PC-3 (cell line): Measurements from ENCODE around the gene THSD7A. TPM values are rescaled to one million over a fixed set of nuclear protein-coding genes. Genes with fewer than 3 reads are reported as not detected.

ENCODE experiments used
- ATAC-seq: fragments of 200-7000 bp; cut with Tn5 transposase; 2 replicates; pipeline ENCODE4 v1.9.1; 2020; ENCODE audit warnings: mild to moderate bottlenecking, moderate library complexity
- BruUV-seq: library from RNA; stranded (reverse); fragments of 400-500 nt; replicated peaks from 2 replicates; lab custom pipeline; 2021; lab: Mats Ljungman, UMichigan
- CTCF ChIA-PET: fragments of 300-600 bp; sonication (Branson Sonifier 250); formaldehyde crosslinking; loops from one replicate; lab custom pipeline; 2022; ENCODE audit warnings: antibody characterized with exemption; lab: Charles Lee
- POLR2A ChIA-PET: fragments of 300-600 bp; sonication (Branson Sonifier 250); formaldehyde crosslinking; loops from one replicate; lab custom pipeline; 2022; ENCODE audit warnings: antibody characterized with exemption; ENCODE audit not compliant: unreplicated experiment; lab: Charles Lee
- DNase-seq: peaks from one replicate; pipeline ENCODE4 v3.0.0-alpha.2; 2015
- H2AFZ ChIP-seq: fragments of 300-600 bp; sonication (generic); 2 replicates; pipeline ENCODE4 v1.6.0; 2016; ENCODE audit warnings: antibody characterized with exemption, low read length
- H3F3A ChIP-seq: fragments of 300-600 bp; sonication (generic); one replicate; pipeline ENCODE4 v1.6.0; 2017; ENCODE audit warnings: antibody characterized with exemption, low read length, control low read depth, mild to moderate bottlenecking; ENCODE audit not compliant: unreplicated experiment
- H3K27ac ChIP-seq: fragments of 300-600 bp; sonication (generic); 2 replicates; pipeline ENCODE4 v1.5.1; 2016; ENCODE audit warnings: mild to moderate bottlenecking, low read length
- H3K27me3 ChIP-seq: fragments of 300-600 bp; sonication (generic); 2 replicates; pipeline ENCODE4 v1.6.1; 2016; ENCODE audit warnings: low read length, mixed read lengths
- H3K36me3 ChIP-seq: fragments of 300-600 bp; sonication (generic); 2 replicates; pipeline ENCODE4 v1.6.1; 2016; ENCODE audit warnings: low read depth, mixed run types, low read length, mixed read lengths
- H3K4me1 ChIP-seq: fragments of 300-600 bp; sonication (generic); 2 replicates; pipeline ENCODE4 v1.5.1; 2016; ENCODE audit warnings: low read length; ENCODE audit not compliant: insufficient read depth
- H3K4me2 ChIP-seq: fragments of 300-600 bp; sonication (generic); 2 replicates; pipeline ENCODE4 v1.6.0; 2016; ENCODE audit warnings: low read length
- H3K4me3 ChIP-seq: fragments of 300-600 bp; sonication (generic); 2 replicates; pipeline ENCODE4 v1.5.1; 2016; ENCODE audit warnings: mild to moderate bottlenecking, low read length, mixed read lengths
- H3K79me2 ChIP-seq: fragments of 300-600 bp; sonication (generic); 2 replicates; pipeline ENCODE4 v1.6.1; 2017; ENCODE audit warnings: low read length, mixed read lengths
- H3K9ac ChIP-seq: fragments of 300-600 bp; sonication (generic); 2 replicates; pipeline ENCODE4 v1.6.0; 2016; ENCODE audit warnings: mild to moderate bottlenecking, low read length
- H3K9me2 ChIP-seq: fragments of 300-600 bp; sonication (generic); replicated peaks from 2 replicates; pipeline ENCODE4 v1.6.1; 2016; ENCODE audit warnings: mixed run types, low read length, mixed read lengths
- H3K9me3 ChIP-seq: fragments of 300-600 bp; sonication (generic); 2 replicates; pipeline ENCODE4 v1.6.1; 2016; ENCODE audit warnings: low read length, mixed read lengths
- H4K20me1 ChIP-seq: fragments of 300-600 bp; sonication (generic); 2 replicates; pipeline ENCODE4 v1.6.1; 2016; ENCODE audit warnings: low read length, mixed read lengths
- CTCF ChIP-seq: fragments of 300-600 bp; sonication (generic); conservative IDR thresholded peaks from 2 replicates; pipeline ENCODE4 v1.5.1; 2017; ENCODE audit warnings: antibody characterized with exemption, low read depth, mild to moderate bottlenecking, low read length
- EZH2 ChIP-seq: fragments of 300-600 bp; sonication (generic); IDR thresholded peaks from one replicate; pipeline ENCODE4 v1.6.1; 2017; ENCODE audit warnings: antibody characterized with exemption, mild to moderate bottlenecking, low read length; ENCODE audit not compliant: unreplicated experiment
- EZH2phosphoT487 ChIP-seq: fragments of 300-600 bp; sonication (generic); IDR thresholded peaks from 2 replicates; pipeline ENCODE4 v1.6.1; 2018; ENCODE audit warnings: mild to moderate bottlenecking, antibody characterized with exemption, low read length, borderline replicate concordance
- intact Hi-C: fragments of 100-400 bp; cut with micrococcal nuclease; formaldehyde crosslinking; loops from 2 replicates; pipeline ENCODE4 v1.9.0; 2023
- total RNA-seq: library from RNA; depleted of rRNA; stranded (reverse); fragments of >200 nt; gene quantifications from 2 replicates; pipeline ENCODE4 v1.2.3, GENCODE V29; 2014

THSD7A gene
- total RNA-seq, 1 experiment from 2014 or later: 0.04 TPM

GRCh38 chr7:11846361-11846955 is 14.5 kb upstream of the THSD7A start:
- CTCF ChIA-PET: no interaction called here
- Histone ChIP-seq H3K9me2 (no peaks in the 10 kb centered on the region), H3K9me3 (no peaks in the 10 kb centered on the region), H2AFZ (no peak overlapping the region), H3K4me1 (no peaks in the 10 kb centered on the region), H3K79me2 (no peaks in the 10 kb centered on the region), H3K9ac (no peak overlapping the region), H3F3A (no peaks in the 10 kb centered on the region), H3K27ac (no peak overlapping the region), H3K4me2 (no peak overlapping the region), H3K4me3 (no peak overlapping the region), H3K36me3 (no peaks in the 10 kb centered on the region), H3K27me3 (no peaks in the 10 kb centered on the region), H4K20me1 (no peaks in the 10 kb centered on the region)
- intact Hi-C loops: no loop called here
- ATAC-seq (no peak), DNase-seq (no peak)
- TF ChIP-seq EZH2: no peak
- no peak for TF ChIP-seq EZH2phosphoT487
- TF ChIP-seq CTCF: no peak
- no TSS peak for BruUV-seq
- POLR2A ChIA-PET: no interaction called here

GRCh38 chr7:11843113-11843765 is 11.2 kb upstream of the THSD7A start:
- intact Hi-C loops: no loop called here
- no peak overlapping the region for H3K4me2 ChIP-seq
- H3K4me1 ChIP-seq: no peaks in the 10 kb centered on the region
- ATAC-seq (no peak), DNase-seq (no peak)
- H3K27ac ChIP-seq: no peak overlapping the region
- no peaks in the 10 kb centered on the region for H3K36me3 ChIP-seq
- H2AFZ ChIP-seq: no peak overlapping the region
- CTCF ChIA-PET: no interaction called here
- no peaks in the 10 kb centered on the region for H3F3A ChIP-seq
- no peak overlapping the region for H3K4me3 ChIP-seq
- H3K9me2 ChIP-seq: no peaks in the 10 kb centered on the region
- TF ChIP-seq EZH2: no peak
- no peak for TF ChIP-seq EZH2phosphoT487
- TF ChIP-seq CTCF: no peak
- H3K79me2 ChIP-seq: no peaks in the 10 kb centered on the region
- no TSS peak for BruUV-seq
- POLR2A ChIA-PET: no interaction called here
- H3K9ac ChIP-seq: no peak overlapping the region
- H3K27me3 ChIP-seq: no peaks in the 10 kb centered on the region
- no peaks in the 10 kb centered on the region for H3K9me3 ChIP-seq
- no peaks in the 10 kb centered on the region for H4K20me1 ChIP-seq

GRCh38 chr7:11841657-11842056 is 9.7 kb upstream of the THSD7A start:
- POLR2A ChIA-PET: no interaction called here
- no peaks in the 10 kb centered on the region for H3K27me3 ChIP-seq
- TF ChIP-seq CTCF (no peak), EZH2phosphoT487 (no peak), EZH2 (no peak)
- no peaks in the 10 kb centered on the region for H3K9me2 ChIP-seq
- no peak overlapping the region for H3K4me3 ChIP-seq
- H3K4me1 ChIP-seq: no peaks in the 10 kb centered on the region
- H4K20me1 ChIP-seq: no peaks in the 10 kb centered on the region
- H2AFZ ChIP-seq: no peak overlapping the region
- CTCF ChIA-PET: no interaction called here
- ATAC-seq (no peak), DNase-seq (no peak)
- no peak overlapping the region for H3K27ac ChIP-seq
- no peaks in the 10 kb centered on the region for H3K36me3 ChIP-seq
- no peak overlapping the region for H3K9ac ChIP-seq
- no peaks in the 10 kb centered on the region for H3K9me3 ChIP-seq
- no TSS peak for BruUV-seq
- intact Hi-C loops: no loop called here
- no peak overlapping the region for H3K4me2 ChIP-seq
- no peaks in the 10 kb centered on the region for H3K79me2 ChIP-seq
- H3F3A ChIP-seq: no peaks in the 10 kb centered on the region
